Activated T-helper 1 cell treated with Interleukin-2 at 50 U/mL for 16 hours (primary cell): ENCODE data around the gene CABLES1.
"Not testable (repeated sequence)": the region's sequence is repeated elsewhere in the genome, so short reads cannot be mapped to it uniquely, and the experiment has no call there.

Experiments used
- DNase-seq: peaks from one replicate; pipeline ENCODE4 v3.0.0-alpha.2; 2020; ENCODE audit warnings: low read depth

CABLES1 gene

GRCh38 chr18:23142251-23142929 is 7.1 kb downstream of the CABLES1 start:
- DNase-seq = no peak

- no peak for DNase-seq
These were observed 7.9 kb downstream of the CABLES1 start for GRCh38 chr18:23143016-23143814.

DNA sequence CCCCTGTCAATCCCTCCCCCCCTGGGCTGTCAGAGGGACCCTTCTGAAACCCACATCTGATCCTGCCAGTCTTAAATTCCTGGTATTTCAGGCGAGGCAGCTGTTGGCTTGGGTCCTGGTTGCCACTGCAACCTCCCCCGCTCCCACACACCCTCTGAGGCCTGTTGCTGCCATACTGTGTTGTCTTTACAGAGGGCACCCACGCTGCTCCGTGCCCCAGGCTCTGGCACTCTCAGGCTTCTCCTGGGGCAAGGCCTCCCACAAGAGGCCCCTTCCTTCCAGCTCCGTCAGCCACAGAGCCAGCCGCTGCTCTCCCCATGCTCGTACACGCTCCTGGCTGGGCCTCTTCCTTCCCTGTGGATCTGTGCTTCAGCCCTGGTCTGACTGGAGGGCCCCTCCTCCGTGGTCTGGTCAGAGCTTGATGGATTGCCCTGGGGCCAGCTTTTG is 8.6 kb downstream of the CABLES1 start:
- no peak for DNase-seq

GRCh38 chr18:23144640-23145039 is 9.4 kb downstream of the CABLES1 start:
- no peak for DNase-seq

- no peak for DNase-seq
These were observed 10.3 kb downstream of the CABLES1 start for GRCh38 chr18:23145621-23146020.

DNA sequence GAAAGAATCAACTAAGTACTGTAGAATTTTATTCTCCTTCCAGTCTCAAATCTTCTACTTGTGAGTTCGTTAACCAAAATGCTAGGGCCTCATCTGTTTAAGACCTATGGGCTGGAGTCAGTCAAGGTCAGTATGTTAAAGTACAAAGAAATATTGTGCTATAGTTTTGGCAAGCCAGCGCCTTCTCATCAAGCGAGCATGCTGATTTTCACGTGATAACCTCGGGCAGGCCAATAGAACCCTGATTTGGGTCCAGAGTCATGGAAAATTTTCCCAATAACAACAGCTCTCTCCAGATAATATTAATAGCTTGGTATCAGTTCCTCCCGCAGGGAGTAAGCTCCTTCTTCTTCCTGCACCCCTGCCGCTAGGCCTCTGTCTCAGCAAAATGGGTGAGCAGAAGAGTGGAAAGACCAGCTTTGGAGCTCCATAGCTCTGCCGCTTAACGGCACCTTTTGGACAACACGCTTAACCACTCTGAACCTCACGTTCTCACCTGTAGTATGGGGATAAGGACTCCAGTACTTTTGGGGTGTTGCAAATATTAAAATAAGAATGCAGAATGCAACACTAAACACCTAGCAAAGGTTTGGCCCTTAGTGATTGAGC is 11.7 kb downstream of the CABLES1 start:
- no peak for DNase-seq

DNA sequence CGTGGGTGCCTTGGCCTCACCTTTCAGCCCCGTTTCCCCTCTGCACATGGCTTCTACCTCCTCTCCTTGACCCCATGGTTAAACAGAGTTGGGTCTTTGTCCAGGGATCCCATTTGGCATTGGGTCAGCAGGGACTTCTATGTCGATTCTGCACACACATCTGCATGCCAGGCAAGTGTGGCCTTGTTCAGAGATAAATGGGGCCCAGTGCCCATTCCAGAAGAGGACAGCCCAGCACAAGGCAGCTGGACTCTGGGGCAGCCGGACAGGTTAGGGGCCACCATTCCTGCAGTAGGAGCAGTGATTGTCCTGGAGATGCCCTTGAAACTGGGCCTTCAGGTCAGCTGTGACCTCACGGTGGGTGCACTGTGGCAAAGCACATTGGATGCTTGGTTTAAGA is 13.1 kb downstream of the CABLES1 start:
- DNase-seq = no peak

DNA sequence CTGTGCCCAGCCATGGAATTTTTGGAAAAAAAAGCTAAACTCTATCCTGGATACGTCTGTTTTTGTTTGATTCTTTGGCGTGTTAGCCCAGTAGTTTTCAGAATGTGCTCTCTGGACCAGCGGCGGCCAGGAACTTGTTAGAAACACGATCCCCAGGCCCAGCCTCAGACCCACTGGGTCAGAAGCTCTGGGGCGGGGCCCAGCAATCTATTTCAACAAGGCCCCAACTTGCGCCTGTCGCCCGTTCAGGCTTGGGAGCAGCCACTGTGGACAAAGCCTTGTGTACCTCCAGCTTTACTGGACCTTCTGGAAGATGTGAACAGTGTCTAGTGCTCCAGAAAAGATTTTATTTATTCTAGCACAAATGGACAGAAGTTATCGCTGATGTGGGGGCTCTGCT is 14.3 kb downstream of the CABLES1 start:
- DNase-seq = no peak

DNA sequence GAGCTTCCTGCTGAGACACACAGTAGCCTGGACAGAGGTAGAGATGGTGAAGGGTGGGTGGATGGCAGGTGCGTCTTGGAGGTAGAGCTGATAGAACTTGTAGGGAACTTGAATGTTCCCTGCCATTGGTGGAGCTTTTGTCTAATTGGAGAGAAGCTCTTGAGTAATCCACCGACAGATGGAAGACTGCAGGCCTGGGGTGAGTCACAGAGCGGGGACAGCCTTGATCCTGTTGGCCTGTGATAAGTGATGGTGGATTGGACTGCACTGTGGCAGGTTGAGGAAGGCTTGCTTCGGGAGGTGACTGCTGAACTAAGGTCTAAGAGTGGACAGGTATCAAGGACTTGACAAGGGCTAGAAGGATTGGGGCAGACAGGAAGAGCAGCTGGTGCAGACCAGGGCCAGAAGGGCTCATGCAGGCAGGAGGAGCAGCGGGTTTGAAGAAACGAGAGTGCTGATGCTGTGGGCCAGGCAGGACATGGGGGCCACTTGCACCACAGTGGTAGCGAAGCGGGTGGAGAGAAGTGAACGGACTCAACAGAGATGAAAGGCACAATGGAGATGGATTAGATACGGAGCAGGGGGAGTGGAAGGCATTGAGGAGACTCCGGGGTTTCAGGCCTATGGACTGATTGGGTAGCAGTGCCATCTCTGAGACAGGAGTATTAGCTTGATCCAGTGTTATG is 16.3 kb downstream of the CABLES1 start:
- DNase-seq = no peak

DNA sequence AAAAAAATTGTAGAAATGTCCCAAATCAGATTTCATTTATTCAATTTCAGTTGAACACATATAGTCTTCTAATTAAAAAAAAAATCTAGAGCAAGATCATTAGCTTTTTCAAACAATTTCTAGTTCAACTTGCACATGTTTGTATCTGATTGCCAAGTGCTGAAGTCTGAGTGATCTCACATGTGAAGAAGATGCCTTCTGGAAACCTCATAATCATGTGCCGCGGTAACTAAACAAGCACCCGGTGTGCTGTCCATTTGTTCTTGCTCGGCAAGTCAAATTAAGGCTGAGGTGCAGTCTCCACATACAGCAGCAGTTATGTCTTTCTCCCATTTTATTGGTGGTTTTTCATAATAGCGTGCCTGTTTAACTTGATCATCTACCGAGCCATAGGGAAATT is 18.7 kb downstream of the CABLES1 start:
- DNase-seq = no peak

DNA sequence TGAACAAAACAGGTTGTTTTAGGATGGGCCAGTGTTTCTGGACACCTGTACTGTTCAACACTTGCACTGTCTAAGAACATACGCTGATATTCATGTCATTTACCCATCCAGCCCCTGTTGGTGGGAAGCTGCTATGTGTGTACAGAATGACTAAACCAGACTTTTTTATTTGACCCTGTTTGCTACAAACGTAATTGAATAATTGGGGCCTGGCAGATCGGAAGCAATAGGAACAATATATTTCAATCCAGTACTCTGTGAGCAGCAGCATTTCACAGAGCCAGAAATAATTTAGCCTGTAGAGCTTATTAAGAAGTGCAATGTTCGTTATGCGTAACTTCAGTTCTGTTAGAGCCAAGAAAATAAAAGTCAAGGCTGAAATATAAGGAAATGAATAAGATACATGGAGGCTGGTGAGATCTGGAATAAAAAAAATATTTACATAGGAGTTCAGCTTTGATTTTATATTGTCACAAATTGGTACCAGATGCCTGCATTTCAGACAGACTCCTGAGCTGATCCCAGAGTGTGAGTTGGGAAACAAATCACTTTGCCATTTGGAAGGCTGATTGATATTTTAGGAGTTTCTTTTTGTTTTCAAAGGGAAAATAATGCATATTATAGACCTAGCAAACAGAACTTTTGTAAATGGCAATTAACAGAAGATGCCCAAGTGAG is 19.7 kb downstream of the CABLES1 start:
- no peak for DNase-seq

DNA sequence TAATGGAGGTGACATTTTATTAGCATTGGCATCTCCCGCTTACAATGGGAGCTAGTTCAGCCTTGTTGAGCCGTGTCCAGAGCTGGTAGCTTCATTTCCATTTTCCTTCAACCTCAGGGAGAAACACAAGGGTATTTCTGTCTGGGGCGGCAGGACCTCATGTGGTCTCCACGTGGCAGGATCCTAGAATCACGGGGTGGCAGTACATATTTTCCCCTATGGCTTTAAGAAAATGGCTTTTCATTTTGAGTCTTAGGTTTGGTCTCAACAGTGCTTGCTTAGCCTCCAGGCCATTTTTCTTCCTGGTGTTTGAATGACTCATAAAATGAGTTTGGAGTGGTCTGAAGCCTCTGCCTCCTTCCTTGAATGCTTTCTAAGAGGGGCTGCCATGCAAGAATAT is 20.3 kb downstream of the CABLES1 start:
- no peak for DNase-seq

DNA sequence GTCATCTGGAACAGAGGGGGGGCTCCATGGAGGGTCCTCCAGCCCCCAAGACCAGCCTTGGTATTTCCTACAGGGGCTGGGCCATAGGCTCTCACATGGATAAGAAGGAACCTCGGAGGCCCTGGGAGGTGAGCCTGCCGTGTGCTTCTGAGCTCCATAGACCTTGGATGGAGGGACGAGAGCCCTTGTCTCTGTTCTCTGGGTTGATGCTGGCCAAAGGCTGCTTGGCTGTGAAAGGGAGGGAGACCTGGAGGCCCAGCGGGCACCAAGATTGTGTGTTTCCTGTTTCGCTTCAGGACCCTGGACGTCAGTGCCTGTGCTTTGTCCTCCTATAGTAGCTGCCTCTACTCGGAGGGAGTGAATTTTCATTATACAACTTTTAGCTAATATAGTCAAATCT is 20.8 kb downstream of the CABLES1 start:
- no peak for DNase-seq

DNA sequence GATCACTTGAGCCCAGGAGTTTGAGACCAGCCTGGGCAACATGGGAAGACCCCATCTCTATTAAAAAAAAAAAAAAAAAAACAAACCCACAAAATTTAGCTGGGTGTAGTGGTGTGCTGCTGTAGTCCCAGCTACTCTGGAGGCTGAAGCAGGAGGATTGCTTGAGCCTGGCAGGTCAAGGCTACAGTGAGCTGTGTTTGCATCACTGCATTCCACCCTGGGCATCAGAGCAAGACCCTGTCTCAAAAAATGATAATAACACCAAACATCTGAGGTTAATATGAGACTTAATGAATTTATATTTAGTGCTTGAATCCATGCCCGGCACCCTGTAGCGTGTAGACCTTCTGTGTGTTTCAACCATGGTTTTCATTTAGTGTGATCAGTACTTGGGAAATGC is 22.8 kb downstream of the CABLES1 start:
- no peak for DNase-seq

DNA sequence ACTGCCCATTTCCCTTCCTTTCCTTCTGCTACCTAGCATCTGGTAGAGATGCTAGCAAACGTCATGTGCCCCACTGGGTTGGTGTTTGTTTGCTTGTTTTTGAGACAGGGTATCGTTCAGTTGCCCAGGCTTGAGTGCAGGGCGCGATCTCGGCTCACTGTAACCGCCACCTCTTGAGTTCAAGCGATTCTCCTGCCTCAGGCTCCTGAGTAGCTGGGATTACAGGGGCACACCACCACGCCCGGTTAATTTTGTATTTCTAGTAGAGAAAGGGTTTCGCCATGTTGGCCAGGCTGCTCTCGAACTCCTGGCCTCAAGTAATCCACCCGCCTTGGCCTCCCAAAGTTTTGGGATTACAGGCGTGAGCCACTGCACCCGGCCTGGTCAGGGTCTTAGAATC is 23.6 kb downstream of the CABLES1 start:
- DNase-seq = not testable (repeated sequence)

GRCh38 chr18:23159344-23159743 is 24.1 kb downstream of the CABLES1 start:
- DNase-seq = no peak

DNA sequence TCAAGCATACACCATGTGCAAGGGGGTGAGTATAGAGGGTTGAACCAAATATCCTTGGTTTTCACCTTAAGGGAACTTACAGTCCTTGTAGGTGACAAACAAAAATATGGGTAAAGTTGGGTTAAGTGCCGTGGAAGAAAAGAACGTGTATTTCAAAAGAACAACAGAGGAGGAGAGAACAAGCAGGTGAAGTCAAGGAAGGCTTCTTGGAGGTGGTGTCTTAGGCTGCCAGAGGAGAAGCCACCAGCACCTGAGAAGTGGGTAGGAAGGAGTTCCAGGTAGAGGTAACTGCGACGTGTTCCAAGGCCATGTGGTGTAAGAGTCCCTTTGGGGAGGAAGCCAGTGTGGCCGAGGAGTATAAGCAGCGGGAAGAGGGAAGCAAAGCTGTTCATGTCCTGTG is 27.2 kb downstream of the CABLES1 start:
- DNase-seq = no peak

DNA sequence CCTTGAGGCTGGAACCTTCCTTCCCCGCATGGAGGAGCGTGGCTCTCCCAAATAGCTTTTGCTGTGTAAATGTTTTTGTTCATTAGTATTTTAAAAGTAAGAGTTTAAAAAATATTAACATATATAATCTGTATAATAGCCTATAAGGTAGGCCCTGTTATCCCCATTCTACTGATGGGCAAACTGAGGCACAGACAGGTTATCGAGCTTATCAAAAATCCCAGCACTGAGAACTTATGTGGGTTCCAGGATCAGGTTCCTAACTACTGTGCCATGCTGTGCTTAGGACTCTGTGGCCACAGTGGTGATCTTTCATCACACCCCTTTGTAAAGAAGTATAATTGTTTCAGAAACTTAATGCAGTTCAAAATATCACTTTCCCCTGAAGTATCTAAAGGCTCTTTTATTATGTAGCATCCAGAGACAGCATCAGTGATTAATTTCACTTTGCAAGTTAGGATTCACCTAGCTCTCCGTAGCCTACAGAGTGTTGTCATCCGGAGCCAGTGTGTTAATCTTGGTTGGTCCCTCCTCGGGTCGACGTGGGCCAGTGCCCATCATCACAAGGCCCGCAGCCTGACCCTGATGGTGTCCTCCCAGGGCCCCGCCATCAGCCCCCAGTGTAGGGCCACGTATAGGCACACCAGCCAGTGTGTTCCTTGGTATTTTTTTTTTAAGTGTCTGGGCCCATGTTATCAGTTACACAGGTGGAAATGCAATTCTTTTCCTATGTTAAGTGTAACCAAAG is 28.7 kb downstream of the CABLES1 start:
- DNase-seq = no peak

DNA sequence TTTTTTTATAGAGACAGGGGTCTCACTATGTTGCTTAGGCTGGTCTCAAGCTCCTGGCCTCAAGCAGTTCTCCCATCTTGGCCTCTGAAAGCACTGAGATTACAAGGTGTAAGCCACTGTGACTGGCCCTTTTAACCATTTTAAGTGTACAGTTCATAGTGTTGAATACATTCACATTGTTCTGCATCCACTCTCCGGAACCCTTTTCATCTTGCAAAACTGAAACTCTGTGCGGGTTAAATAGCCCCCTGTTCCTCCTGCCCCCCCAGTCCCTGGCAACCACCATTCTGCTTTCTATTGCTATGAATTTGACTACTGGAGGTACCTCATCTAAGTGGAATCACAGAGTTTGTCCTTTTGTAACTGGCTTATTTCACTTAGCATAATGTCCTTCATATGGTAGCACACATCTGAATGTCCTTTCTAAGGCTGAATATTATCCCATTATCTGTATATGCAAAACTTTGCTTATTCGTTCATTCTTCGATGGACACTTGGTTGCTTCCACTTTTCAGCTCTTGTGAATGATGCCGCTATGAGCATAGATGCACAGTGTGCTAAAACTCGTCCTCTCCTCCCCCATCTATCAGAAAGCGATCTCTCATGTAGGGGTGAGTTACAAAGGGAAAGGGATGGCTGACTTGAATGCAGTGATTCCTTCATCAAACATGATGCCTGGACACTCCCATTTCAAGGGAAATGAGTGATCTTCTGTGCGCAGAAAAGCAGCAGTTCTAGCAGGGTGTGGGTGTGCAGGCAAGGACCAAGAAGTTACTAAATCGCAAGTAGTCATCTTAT is 30.2 kb downstream of the CABLES1 start:
- DNase-seq = no peak

- DNase-seq = no peak
These were observed 31.7 kb downstream of the CABLES1 start for GRCh38 chr18:23166891-23167541.
